ENCODE measurements around the gene BEST1.
"Not testable (repeated sequence)": the region's sequence is repeated elsewhere in the genome, so short reads cannot be mapped to it uniquely, and the experiment has no call there.

BEST1 gene

GRCh38 chr11:61951484-61952135, 1.5 kb downstream of the BEST1 start:
- no peak for TF ChIP-seq CTCF (IDR thresholded peaks at IDR 0.05; ENCODE audit: low read depth, low read length)
- no peak for DNase-seq (ENCODE audit: extremely low read depth, low read depth)

GRCh38 chr11:61952882-61953281, 2.7 kb downstream of the BEST1 start:
- TF ChIP-seq CTCF (IDR thresholded peaks at IDR 0.05; ENCODE audit: low read depth, low read length): no peak
- DNase-seq (ENCODE audit: extremely low read depth, low read depth): no peak

- DNase-seq (ENCODE audit: extremely low read depth, low read depth): not testable (repeated sequence)
These were observed 3.5 kb downstream of the BEST1 start for GRCh38 chr11:61953632-61954031.

GRCh38 chr11:61954106-61954850, 4.1 kb downstream of the BEST1 start:
- no peak for TF ChIP-seq CTCF (IDR thresholded peaks at IDR 0.05; ENCODE audit: low read depth, low read length)
- no peak for DNase-seq (ENCODE audit: extremely low read depth, low read depth)

- TF ChIP-seq CTCF (IDR thresholded peaks at IDR 0.05; ENCODE audit: low read depth, low read length): peak; percentile 42
- peak; percentile 66 for DNase-seq (ENCODE audit: extremely low read depth, low read depth)
These were observed 4.8 kb downstream of the BEST1 start for GRCh38 chr11:61954851-61955421.

GRCh38 chr11:61955422-61956135, 5.4 kb downstream of the BEST1 start:
- no peak for DNase-seq (ENCODE audit: extremely low read depth, low read depth)
- TF ChIP-seq CTCF (IDR thresholded peaks at IDR 0.05; ENCODE audit: low read depth, low read length): no peak

GRCh38 chr11:61956191-61957020, 6.3 kb downstream of the BEST1 start:
- no peak for DNase-seq (ENCODE audit: extremely low read depth, low read depth)
- TF ChIP-seq CTCF (IDR thresholded peaks at IDR 0.05; ENCODE audit: low read depth, low read length): no peak
